Nephron progenitor cell (in vitro differentiated cells): ENCODE data around the gene SEL1L3.

Experiments
- DNase-seq: peaks from one replicate; pipeline ENCODE4 v3.0.0; 2021
- H3K27ac Mint-ChIP-seq: 2 replicates; pipeline ENCODE4 v1.8.0; 2021; ENCODE audit warnings: mild to moderate bottlenecking, moderate library complexity, mixed read lengths
- H3K27me3 Mint-ChIP-seq: 2 replicates; pipeline ENCODE4 v1.8.0; 2021; ENCODE audit warnings: mild to moderate bottlenecking, low read depth, mixed read lengths; ENCODE audit not compliant: poor library complexity
- H3K36me3 Mint-ChIP-seq: 2 replicates; pipeline ENCODE4 v1.8.0; 2021; ENCODE audit warnings: low read depth, mixed read lengths
- H3K4me1 Mint-ChIP-seq: 2 replicates; pipeline ENCODE4 v1.8.0; 2021; ENCODE audit warnings: mixed read lengths
- H3K4me3 Mint-ChIP-seq: 2 replicates; pipeline ENCODE4 v1.8.0; 2021; ENCODE audit warnings: mild to moderate bottlenecking, moderate library complexity, mixed read lengths
- H3K9me3 Mint-ChIP-seq: 2 replicates; pipeline ENCODE4 v1.8.0; 2021; ENCODE audit warnings: mild to moderate bottlenecking, moderate library complexity, mixed read lengths
- TF ChIP-seq, protein P1 (sequence below): fragments of 200-600 bp; sonication (generic); IDR thresholded peaks from 2 replicates; pipeline ENCODE4 v1.5.0; 2021; ENCODE audit warnings: antibody characterized with exemption

The SEL1L3 gene

DNA sequence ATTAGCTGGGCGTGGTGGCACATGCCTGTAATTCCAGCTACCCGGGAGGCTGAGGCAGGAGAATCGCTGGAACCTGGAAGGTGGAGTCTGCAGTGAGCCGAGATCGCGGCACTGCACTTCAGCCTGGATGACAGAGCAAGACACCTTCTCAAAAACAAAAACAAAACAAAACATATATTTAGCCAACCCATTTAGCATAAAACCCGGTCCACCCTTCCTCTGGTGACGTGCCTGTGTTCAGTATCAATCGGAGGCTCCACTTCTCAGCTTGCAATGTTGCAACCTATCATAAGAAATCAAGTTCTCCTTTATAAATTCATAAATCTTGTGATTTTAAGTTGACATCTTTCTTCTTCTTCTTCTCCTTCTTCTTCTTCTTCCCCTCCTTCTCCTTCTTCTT is 133.2 kb downstream of the SEL1L3 start:
- peaks cover 8% of the 10 kb centered on the region for H3K27me3 Mint-ChIP-seq
- TF ChIP-seq, protein P1, sequence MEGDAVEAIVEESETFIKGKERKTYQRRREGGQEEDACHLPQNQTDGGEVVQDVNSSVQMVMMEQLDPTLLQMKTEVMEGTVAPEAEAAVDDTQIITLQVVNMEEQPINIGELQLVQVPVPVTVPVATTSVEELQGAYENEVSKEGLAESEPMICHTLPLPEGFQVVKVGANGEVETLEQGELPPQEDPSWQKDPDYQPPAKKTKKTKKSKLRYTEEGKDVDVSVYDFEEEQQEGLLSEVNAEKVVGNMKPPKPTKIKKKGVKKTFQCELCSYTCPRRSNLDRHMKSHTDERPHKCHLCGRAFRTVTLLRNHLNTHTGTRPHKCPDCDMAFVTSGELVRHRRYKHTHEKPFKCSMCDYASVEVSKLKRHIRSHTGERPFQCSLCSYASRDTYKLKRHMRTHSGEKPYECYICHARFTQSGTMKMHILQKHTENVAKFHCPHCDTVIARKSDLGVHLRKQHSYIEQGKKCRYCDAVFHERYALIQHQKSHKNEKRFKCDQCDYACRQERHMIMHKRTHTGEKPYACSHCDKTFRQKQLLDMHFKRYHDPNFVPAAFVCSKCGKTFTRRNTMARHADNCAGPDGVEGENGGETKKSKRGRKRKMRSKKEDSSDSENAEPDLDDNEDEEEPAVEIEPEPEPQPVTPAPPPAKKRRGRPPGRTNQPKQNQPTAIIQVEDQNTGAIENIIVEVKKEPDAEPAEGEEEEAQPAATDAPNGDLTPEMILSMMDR = no peak
- DNase-seq = no peak
- peaks cover 56% of the 10 kb centered on the region for H3K4me1 Mint-ChIP-seq
- no peak overlapping the region for H3K27ac Mint-ChIP-seq
- H3K4me3 Mint-ChIP-seq = peak overlapping the region; percentile 36
- H3K9me3 Mint-ChIP-seq = peaks cover 14% of the 10 kb centered on the region
- H3K36me3 Mint-ChIP-seq = no peaks in the 10 kb centered on the region

DNA sequence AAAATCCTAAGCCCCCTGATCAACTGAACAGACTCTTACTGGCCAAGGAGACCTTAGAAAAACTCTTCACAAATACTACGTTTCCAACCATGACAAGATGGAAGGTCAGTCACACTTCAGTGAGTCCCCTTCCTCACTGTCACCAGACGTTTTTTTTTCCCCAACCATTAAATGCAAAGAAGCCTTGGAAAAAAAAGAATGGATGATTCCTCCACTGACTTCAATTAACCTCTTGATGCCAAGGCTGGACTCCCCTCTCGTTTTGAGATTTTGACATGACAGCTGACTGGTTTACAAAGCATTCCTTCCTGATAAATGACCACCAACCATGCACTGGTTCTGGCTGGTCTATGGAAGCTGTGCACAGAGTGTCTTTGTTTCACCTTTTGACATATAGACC is 133.9 kb downstream of the SEL1L3 start:
- peaks cover 56% of the 10 kb centered on the region for H3K4me1 Mint-ChIP-seq
- DNase-seq = no peak
- peaks cover 8% of the 10 kb centered on the region for H3K27me3 Mint-ChIP-seq
- TF ChIP-seq, protein P1 = no peak
- H3K36me3 Mint-ChIP-seq = no peaks in the 10 kb centered on the region
- no peak overlapping the region for H3K4me3 Mint-ChIP-seq
- peaks cover 12% of the 10 kb centered on the region for H3K9me3 Mint-ChIP-seq
- peak overlapping the region; percentile 62 for H3K27ac Mint-ChIP-seq

DNA sequence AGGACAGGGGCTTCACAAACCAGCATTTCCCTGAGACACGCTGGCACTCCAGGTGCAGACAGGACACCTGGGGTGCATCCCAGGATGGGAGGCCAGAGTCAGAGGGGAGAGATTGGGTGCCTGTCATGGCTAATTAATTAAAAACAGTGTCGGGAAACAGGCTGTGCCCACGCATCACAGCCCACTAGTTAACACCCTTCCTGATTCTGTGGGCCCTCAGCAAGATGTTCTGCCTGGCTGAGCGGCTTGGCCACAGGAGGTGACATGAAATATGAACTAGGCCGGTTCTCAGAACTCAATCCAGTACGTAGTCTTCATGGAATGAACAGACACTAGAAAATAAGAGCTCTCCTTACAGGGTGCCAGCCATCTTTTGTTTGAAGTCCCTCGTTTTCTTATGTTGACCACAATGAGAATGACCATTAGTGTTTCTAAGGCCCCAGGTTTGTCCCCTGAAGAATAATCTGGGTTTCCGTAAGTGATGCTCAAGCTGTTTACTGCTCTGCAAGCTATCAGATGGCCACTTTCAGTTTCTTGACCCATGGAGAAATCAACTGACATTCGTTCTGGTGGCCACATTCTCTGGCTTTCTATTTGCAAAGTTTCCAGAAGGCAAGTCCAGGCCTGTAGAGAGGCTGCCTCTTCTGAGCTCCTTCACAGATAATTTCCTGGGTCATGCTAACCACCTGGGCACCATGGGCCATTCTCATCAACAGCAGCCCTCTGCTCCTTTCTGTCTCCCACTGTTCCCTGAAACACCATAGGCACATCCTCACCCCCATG is 134.9 kb downstream of the SEL1L3 start:
- H3K36me3 Mint-ChIP-seq = no peaks in the 10 kb centered on the region
- peak overlapping the region; percentile 39 for H3K4me3 Mint-ChIP-seq
- peaks cover 8% of the 10 kb centered on the region for H3K27me3 Mint-ChIP-seq
- DNase-seq = peak; percentile 35
- H3K9me3 Mint-ChIP-seq = peaks cover 10% of the 10 kb centered on the region
- TF ChIP-seq, protein P1 = no peak
- peaks cover 56% of the 10 kb centered on the region for H3K4me1 Mint-ChIP-seq
- peak overlapping the region; percentile 97 for H3K27ac Mint-ChIP-seq

DNA sequence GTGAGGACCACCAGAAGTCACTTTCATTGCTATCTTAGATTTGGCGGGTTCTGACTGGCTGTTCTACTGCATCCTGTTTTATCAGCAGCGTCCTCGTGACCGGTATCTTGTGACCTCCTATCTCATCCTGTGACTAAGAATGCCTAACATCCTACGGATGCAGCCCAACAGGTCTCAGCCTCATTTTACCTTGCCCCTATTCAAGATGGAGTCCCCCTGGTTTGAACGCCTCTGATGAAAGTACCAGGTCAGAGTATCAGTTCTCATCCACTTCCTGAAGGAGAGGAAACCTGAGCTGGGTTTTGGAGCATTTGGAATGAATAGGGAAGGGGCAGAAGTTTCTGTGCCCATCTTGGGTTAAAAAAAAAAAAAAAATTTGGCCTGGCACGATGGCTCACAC is 136.9 kb downstream of the SEL1L3 start:
- Mint-ChIP-seq H3K4me1 (peaks cover 44% of the 10 kb centered on the region), H3K9me3 (peaks cover 16% of the 10 kb centered on the region), H3K36me3 (no peaks in the 10 kb centered on the region), H3K4me3 (no peak overlapping the region), H3K27ac (no peak overlapping the region), H3K27me3 (peaks cover 3% of the 10 kb centered on the region)
- TF ChIP-seq, protein P1 = no peak
- DNase-seq = no peak

DNA sequence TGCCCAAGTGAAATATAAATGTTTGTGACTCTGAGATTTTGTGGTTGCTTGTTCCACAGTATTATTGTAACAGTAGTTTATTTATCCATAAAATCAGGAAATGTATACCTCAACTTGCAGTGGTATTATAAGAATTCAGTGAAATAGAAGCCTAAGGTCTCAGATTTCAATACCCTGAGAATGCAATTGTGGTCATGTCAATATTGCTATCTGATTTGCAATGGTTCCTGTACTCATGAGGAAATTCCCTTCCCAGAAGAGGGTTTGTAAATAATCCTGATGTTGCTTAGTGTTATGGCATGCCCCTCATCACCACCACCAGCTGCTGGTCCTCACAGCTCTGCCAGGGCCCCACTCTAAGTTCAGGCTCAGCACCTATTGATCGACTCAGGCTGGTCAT is 139.4 kb downstream of the SEL1L3 start:
- peaks cover 16% of the 10 kb centered on the region for H3K9me3 Mint-ChIP-seq
- H3K36me3 Mint-ChIP-seq = no peaks in the 10 kb centered on the region
- TF ChIP-seq, protein P1 = no peak
- H3K4me1 Mint-ChIP-seq = peaks cover 19% of the 10 kb centered on the region
- H3K4me3 Mint-ChIP-seq = no peak overlapping the region
- H3K27ac Mint-ChIP-seq = no peak overlapping the region
- DNase-seq = no peak
- no peaks in the 10 kb centered on the region for H3K27me3 Mint-ChIP-seq

DNA sequence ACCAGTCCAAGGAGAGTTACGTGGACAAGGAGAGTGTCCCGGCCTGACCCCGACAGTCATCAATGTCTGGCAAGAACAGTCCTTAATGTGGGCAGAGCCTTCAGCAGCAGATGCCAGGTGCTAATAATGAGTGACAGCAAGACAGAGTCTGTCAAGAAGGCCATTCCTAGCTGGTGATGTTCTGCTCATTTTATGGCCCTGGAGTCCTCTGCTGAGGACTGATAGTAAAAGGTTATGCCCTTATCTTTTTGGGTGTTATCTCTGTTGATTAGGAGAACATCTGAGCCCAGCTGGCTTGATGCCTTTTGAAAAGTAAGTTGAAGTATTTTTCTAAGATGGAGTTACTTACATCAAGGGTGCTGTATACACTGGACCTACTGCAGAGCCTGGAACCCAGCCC is 139.8 kb downstream of the SEL1L3 start:
- DNase-seq = no peak

More for the DNA sequence above, 139.8 kb downstream of the SEL1L3 start:
- Mint-ChIP-seq H3K27ac (no peak overlapping the region), H3K27me3 (no peaks in the 10 kb centered on the region), H3K36me3 (no peaks in the 10 kb centered on the region), H3K4me1 (peaks cover 15% of the 10 kb centered on the region), H3K4me3 (no peak overlapping the region), H3K9me3 (peaks cover 16% of the 10 kb centered on the region)
- TF ChIP-seq, protein P1 = no peak
